Activated CD8-positive, alpha-beta T cell treated with anti-CD3 and anti-CD28 coated beads, Interleukin-2, amount 10 ng/mL, durations not matched to agents 7 days and 5 days (primary cell): ENCODE results near the gene MAPK1IP1L. TPM values are rescaled to one million over a fixed set of nuclear protein-coding genes. Genes with fewer than 3 reads are reported as not detected.
A peak's percentile ranks its signal among the peaks of the same experiment; 100 is the strongest.
"Not testable (repeated sequence)": the region's sequence is repeated elsewhere in the genome, so short reads cannot be mapped to it uniquely, and the experiment has no call there.

Source experiments
- ATAC-seq: fragments of 150-1000 bp; cut with Tn5 transposase; one replicate; pipeline ENCODE4 v1.10.0; 2021; ENCODE audit warnings: moderate library complexity
- CTCF ChIA-PET: fragments of 350-600 bp; sonication (Branson Sonifier 250); formaldehyde crosslinking; loops from one replicate; lab custom pipeline; 2021; ENCODE audit warnings: antibody characterized with exemption; lab: Charles Lee
- POLR2A ChIA-PET: fragments of 350-600 bp; sonication (Branson Sonifier 250); formaldehyde crosslinking; loops from one replicate; lab custom pipeline; 2021; ENCODE audit warnings: antibody characterized with exemption; lab: Charles Lee
- DNase-seq: peaks from one replicate; pipeline ENCODE4 v3.0.0-alpha.2; 2020
- H3K27ac Mint-ChIP-seq: one replicate; pipeline ENCODE4 v1.8.0; 2021; ENCODE audit warnings: mild to moderate bottlenecking, mixed read lengths
- H3K27me3 Mint-ChIP-seq: one replicate; pipeline ENCODE4 v1.8.0; 2021; ENCODE audit warnings: low read depth, mixed read lengths
- H3K36me3 Mint-ChIP-seq: one replicate; pipeline ENCODE4 v1.8.0; 2021; ENCODE audit warnings: low read depth, mixed read lengths
- H3K4me1 Mint-ChIP-seq: one replicate; pipeline ENCODE4 v1.8.0; 2021; ENCODE audit warnings: low read depth, mixed read lengths
- H3K4me3 Mint-ChIP-seq: one replicate; pipeline ENCODE4 v1.8.0; 2021; ENCODE audit warnings: mild to moderate bottlenecking, mixed read lengths
- H3K9me3 Mint-ChIP-seq: one replicate; pipeline ENCODE4 v1.8.0; 2022; ENCODE audit warnings: mixed read lengths; ENCODE audit not compliant: insufficient read depth
- total RNA-seq, 2 experiments: library from RNA; stranded (reverse); gene quantifications; one replicate each; pipeline ENCODE4 v1.2.3, GENCODE V29; 2021

The MAPK1IP1L gene
- total RNA-seq, 2 experiments from 2014 or later: 105 to 106 TPM

- POLR2A ChIA-PET: interaction anchor here (3.0 to 4.3 kb wide), 2 partner anchors 18 to 26 kb away, joined by 15 to 82 read pairs; partner anchors contain the start of genes SOCS4 and WDHD1
- CTCF ChIA-PET: interaction anchor here (1.2 to 3.0 kb wide), 6 partner anchors 18 to 393 kb away, joined by 3 to 29 read pairs (median 4); partner anchors contain the start of genes SOCS4 and WDHD1
- no peaks in the 10 kb centered on the region for H3K27me3 Mint-ChIP-seq
- peak overlapping the region; percentile 4 for H3K27ac Mint-ChIP-seq
- H3K4me3 Mint-ChIP-seq: peak overlapping the region; percentile 80
- H3K36me3 Mint-ChIP-seq: peaks cover 39% of the 10 kb centered on the region
- no peaks in the 10 kb centered on the region for H3K9me3 Mint-ChIP-seq
- H3K4me1 Mint-ChIP-seq: peaks cover 43% of the 10 kb centered on the region
- DNase-seq: no peak
- no peak for ATAC-seq
Measured at GRCh38 chr14:55053500-55053899, 2.1 kb downstream of the MAPK1IP1L start.

DNA sequence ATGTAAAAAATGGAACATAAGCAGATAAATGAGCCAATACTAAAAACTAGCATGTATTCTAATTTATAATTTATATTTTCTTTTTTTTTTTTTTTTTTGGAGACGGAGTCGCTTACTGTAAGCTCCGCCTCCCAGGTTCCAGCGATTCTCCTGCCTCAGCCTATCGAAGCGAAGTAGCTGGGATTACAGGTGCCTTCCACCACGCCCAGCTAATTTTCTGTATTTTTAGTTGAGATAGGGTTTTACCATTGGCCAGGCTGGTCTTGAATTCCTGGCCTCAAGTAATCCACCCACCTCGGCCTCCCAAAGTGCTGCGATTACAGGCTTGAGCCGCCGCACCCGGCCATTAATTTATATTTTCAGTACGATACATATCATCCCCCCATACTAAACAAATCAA, 2.7 kb downstream of the MAPK1IP1L start:
- POLR2A ChIA-PET: interaction anchor here (0.9 to 4.3 kb wide), 3 partner anchors 18 to 54 kb away, joined by 3 to 82 read pairs (median 3); partner anchors contain the start of genes SOCS4 and WDHD1
- no peaks in the 10 kb centered on the region for H3K9me3 Mint-ChIP-seq
- CTCF ChIA-PET: no interaction called here
- peaks cover 43% of the 10 kb centered on the region for H3K4me1 Mint-ChIP-seq
- H3K27me3 Mint-ChIP-seq: no peaks in the 10 kb centered on the region
- H3K4me3 Mint-ChIP-seq: no peak overlapping the region
- ATAC-seq (no peak), DNase-seq (no peak)
- H3K36me3 Mint-ChIP-seq: peaks cover 39% of the 10 kb centered on the region
- peak overlapping the region; percentile 24 for H3K27ac Mint-ChIP-seq

DNA sequence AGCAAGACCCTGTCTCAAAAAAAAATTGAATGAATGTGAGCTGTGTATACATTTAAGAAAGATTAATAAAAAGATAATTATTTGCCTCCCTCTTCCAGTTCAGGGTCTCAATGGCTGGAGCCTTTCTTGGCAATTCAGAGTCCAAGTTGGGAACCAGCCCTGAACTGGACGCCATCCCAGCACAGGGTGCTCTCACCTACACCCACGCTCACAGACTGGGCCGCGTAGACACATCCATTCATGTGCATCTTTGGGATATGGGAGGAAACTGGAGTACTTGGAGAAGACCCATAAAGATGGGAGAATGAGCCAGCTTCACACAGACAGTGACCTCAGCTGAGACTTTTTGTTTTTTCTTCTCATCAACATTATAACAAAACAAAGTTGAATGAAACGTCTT, 6.5 kb downstream of the MAPK1IP1L start:
- ATAC-seq (no peak), DNase-seq (no peak)
- H3K4me1 Mint-ChIP-seq: peaks cover 33% of the 10 kb centered on the region
- no peak overlapping the region for H3K4me3 Mint-ChIP-seq
- H3K36me3 Mint-ChIP-seq: peaks cover 61% of the 10 kb centered on the region
- POLR2A ChIA-PET: no interaction called here
- H3K27ac Mint-ChIP-seq: no peak overlapping the region
- CTCF ChIA-PET: no interaction called here
- H3K27me3 Mint-ChIP-seq: no peaks in the 10 kb centered on the region
- H3K9me3 Mint-ChIP-seq: no peaks in the 10 kb centered on the region

DNA sequence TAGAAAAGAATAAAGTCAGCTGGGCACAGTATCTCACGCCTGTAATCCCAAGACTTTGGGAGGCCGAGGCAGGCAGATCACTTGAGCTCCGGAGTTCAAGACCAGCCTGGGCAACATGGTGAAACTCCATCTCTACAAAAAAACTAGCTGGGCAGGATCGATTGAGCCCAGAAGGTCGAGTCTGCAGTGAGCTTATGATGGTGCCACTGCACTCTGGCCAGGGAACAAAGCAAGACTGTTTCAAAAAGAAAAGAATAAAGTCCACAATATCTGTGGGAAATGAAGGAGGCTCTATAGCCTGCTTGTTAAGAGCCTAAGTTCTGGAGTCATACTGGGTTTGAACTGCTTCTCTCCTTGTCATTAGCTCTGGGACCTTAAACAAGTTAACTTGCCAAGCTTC, 7.9 kb downstream of the MAPK1IP1L start:
- POLR2A ChIA-PET: interaction anchor here (0.9 to 1.8 kb wide), 3 partner anchors 8 to 33 kb away, joined by 3 to 13 read pairs (median 9); partner anchors contain the start of genes MAPK1IP1L and WDHD1
- Mint-ChIP-seq H3K27me3 (no peaks in the 10 kb centered on the region), H3K4me1 (peaks cover 21% of the 10 kb centered on the region), H3K27ac (no peak overlapping the region), H3K9me3 (no peaks in the 10 kb centered on the region), H3K36me3 (peaks cover 60% of the 10 kb centered on the region), H3K4me3 (no peak overlapping the region)
- no peak for DNase-seq
- no peak for ATAC-seq
- CTCF ChIA-PET: interaction anchor here (2.8 kb wide), 1 partner anchor 8 kb away, joined by 15 read pairs; the partner anchor contains the start of gene MAPK1IP1L

DNA sequence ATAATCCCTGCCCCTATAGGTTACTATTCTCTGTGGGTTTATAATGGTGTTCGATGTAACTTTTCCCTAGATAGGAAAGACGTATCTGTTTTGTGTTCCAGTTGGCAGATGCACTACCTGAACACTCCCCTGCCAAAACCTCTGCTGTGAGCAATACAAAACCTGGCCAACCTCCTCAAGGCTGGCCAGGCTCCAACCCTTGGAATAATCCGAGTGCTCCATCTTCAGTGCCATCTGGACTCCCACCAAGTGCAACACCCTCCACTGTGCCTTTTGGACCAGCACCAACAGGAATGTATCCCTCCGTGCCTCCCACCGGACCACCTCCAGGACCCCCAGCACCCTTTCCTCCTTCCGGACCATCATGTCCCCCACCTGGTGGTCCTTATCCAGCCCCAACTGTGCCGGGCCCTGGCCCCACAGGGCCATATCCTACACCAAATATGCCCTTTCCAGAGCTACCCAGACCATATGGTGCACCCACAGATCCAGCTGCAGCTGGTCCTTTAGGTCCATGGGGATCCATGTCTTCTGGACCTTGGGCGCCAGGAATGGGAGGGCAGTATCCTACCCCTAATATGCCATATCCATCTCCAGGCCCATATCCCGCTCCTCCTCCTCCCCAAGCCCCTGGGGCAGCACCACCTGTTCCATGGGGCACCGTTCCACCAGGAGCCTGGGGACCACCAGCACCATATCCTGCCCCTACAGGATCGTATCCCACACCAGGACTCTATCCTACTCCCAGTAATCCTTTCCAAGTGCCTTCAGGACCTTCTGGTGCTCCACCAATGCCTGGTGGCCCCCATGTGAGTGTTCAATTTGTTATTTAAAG, 11.3 kb downstream of the MAPK1IP1L start:
- ChIA-PET POLR2A (interaction anchor here (0.7 to 1.2 kb wide), 2 partner anchors 11 to 239 kb away, joined by 3 to 5 read pairs; partner anchors contain the start of gene MAPK1IP1L), CTCF (no interaction called here)
- peaks cover 75% of the 10 kb centered on the region for H3K36me3 Mint-ChIP-seq
- DNase-seq (no peak), ATAC-seq (peak; percentile 11)
- H3K4me3 Mint-ChIP-seq: no peak overlapping the region
- H3K4me1 Mint-ChIP-seq: peaks cover 13% of the 10 kb centered on the region
- no peaks in the 10 kb centered on the region for H3K9me3 Mint-ChIP-seq
- no peaks in the 10 kb centered on the region for H3K27me3 Mint-ChIP-seq
- H3K27ac Mint-ChIP-seq: no peak overlapping the region

DNA sequence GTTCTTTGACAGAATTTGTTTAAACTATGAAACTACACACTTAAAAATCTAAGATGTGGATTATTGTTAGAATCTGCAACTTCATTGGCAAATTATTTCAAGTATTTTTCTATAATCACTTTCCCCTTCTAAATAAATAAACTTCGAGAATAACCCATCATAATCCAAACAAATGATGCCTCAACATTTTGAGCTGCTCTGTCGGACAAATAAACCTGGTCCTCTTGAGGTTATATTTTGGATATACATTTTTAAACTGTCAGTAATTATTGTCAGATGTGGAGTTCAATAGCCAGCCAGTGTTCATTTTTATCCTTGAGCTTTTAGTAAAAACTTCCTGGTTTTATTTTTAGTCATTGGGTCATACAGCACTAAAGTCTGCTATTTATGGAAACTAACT, 13.4 kb downstream of the MAPK1IP1L start:
- peaks cover 70% of the 10 kb centered on the region for H3K36me3 Mint-ChIP-seq
- H3K9me3 Mint-ChIP-seq, ATAC-seq, H3K27me3 Mint-ChIP-seq, H3K4me3 Mint-ChIP-seq, H3K4me1 Mint-ChIP-seq, H3K27ac Mint-ChIP-seq, DNase-seq: not testable (repeated sequence)
- ChIA-PET POLR2A (interaction anchor here (0.5 to 1.5 kb wide), 2 partner anchors 14 to 38 kb away, joined by 4 to 8 read pairs; no protein-coding TSS in a partner anchor), CTCF (interaction anchor here (0.9 to 2.0 kb wide), 3 partner anchors 13 to 96 kb away, joined by 3 to 18 read pairs (median 5); partner anchors contain the start of gene MAPK1IP1L)

DNA sequence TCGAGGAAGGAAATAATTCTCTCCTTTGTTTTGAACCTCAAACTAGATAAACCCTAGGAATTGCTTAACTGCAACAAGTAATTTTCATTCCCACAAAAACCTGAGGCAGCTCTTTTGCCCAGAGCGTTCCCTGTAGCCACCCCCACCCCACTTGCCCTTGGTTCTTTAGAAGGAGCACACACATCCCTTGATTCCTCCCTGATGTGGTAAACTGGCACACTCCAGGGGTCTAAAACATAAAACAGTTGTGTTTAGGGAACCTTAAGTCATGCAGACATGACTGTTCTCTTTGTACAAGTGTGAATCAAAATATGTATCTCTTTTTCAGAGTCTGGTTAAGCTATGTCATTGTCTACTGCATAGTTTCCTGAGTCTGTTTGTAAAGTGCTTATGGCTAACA, 14.0 kb downstream of the MAPK1IP1L start:
- Mint-ChIP-seq H3K9me3 (no peaks in the 10 kb centered on the region), H3K27ac (no peak overlapping the region), H3K4me1 (peaks cover 4% of the 10 kb centered on the region), H3K4me3 (no peak overlapping the region), H3K36me3 (peaks cover 69% of the 10 kb centered on the region), H3K27me3 (no peaks in the 10 kb centered on the region)
- ATAC-seq: no peak
- ChIA-PET POLR2A (interaction anchor here (0.5 to 1.5 kb wide), 2 partner anchors 15 to 39 kb away, joined by 4 to 8 read pairs; no protein-coding TSS in a partner anchor), CTCF (interaction anchor here (0.9 to 2.0 kb wide), 4 partner anchors 14 to 95 kb away, joined by 3 to 18 read pairs (median 4); partner anchors contain the start of gene MAPK1IP1L)
- no peak for DNase-seq

GRCh38 chr14:55066223-55066622, 14.8 kb downstream of the MAPK1IP1L start:
- ChIA-PET CTCF (interaction anchor here (1.0 to 2.0 kb wide), 3 partner anchors 15 to 95 kb away, joined by 3 to 18 read pairs (median 5); partner anchors contain the start of gene MAPK1IP1L), POLR2A (interaction anchor here (0.6 to 1.5 kb wide), 2 partner anchors 15 to 20 kb away, joined by 4 to 8 read pairs; no protein-coding TSS in a partner anchor)
- no peaks in the 10 kb centered on the region for H3K9me3 Mint-ChIP-seq
- H3K4me3 Mint-ChIP-seq: no peak overlapping the region
- DNase-seq (no peak), ATAC-seq (no peak)
- no peak overlapping the region for H3K27ac Mint-ChIP-seq
- H3K4me1 Mint-ChIP-seq: peaks cover 3% of the 10 kb centered on the region
- H3K27me3 Mint-ChIP-seq: no peaks in the 10 kb centered on the region
- H3K36me3 Mint-ChIP-seq: peaks cover 61% of the 10 kb centered on the region

- DNase-seq (no peak), ATAC-seq (no peak)
- POLR2A ChIA-PET: interaction anchor here (2.8 to 2.9 kb wide), 2 partner anchors 11 to 19 kb away, joined by 9 to 15 read pairs; partner anchors contain the start of gene MAPK1IP1L
- H3K27me3 Mint-ChIP-seq: no peaks in the 10 kb centered on the region
- no peak overlapping the region for H3K27ac Mint-ChIP-seq
- H3K9me3 Mint-ChIP-seq: no peaks in the 10 kb centered on the region
- peaks cover 29% of the 10 kb centered on the region for H3K4me1 Mint-ChIP-seq
- H3K4me3 Mint-ChIP-seq: no peak overlapping the region
- peaks cover 23% of the 10 kb centered on the region for H3K36me3 Mint-ChIP-seq
- CTCF ChIA-PET: interaction anchor here (0.6 to 3.3 kb wide), 3 partner anchors 19 to 67 kb away, joined by 3 to 29 read pairs (median 3); partner anchors contain the start of gene MAPK1IP1L
Measured at GRCh38 chr14:55070981-55071411, 19.5 kb downstream of the MAPK1IP1L start.

DNA sequence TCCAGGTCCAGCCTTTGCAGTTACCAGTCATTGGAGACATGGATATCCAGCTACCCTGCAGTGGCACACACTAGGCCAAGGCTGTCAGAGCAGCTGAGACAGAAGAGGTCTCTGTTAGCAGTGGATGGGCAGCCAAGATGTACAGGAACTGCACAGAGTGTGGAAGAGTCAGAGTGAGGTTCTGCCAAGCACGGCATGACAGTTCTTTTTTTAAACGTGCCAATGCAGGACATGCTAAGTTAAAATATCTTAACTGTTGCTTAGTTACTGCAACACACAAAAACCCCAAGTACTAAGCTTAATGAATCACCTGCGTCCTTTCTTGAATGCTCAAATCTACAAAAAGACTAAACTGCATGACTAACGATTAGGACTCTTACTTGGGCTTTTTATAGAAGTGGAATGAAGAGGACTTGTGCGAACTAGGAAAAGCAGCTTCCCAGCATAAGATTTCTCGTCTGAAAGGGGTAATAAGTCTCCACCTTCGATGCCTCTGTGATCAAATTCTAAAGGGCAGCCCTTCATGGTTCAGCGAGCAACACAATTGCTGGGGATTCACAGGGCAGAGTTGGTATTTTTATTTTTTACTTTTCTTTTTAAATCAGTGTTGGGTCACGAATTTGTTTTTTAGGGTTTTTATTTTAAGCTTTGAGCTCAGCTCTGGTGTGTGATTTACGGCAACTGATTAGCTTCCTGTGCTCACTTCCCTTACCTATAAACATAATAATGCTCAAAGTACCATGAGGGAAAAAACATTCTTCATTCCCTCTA, 20.6 kb downstream of the MAPK1IP1L start:
- H3K36me3 Mint-ChIP-seq: peaks cover 17% of the 10 kb centered on the region
- no peaks in the 10 kb centered on the region for H3K9me3 Mint-ChIP-seq
- CTCF ChIA-PET: interaction anchor here (0.8 to 3.3 kb wide), 9 partner anchors 9 to 89 kb away, joined by 3 to 29 read pairs (median 3); partner anchors contain the start of gene MAPK1IP1L
- H3K4me3 Mint-ChIP-seq: no peak overlapping the region
- H3K27ac Mint-ChIP-seq: peak overlapping the region; percentile 57
- H3K4me1 Mint-ChIP-seq: peaks cover 27% of the 10 kb centered on the region
- ATAC-seq (peak; percentile 65), DNase-seq (no peak)
- H3K27me3 Mint-ChIP-seq: no peaks in the 10 kb centered on the region
- POLR2A ChIA-PET: interaction anchor here (0.5 to 2.9 kb wide), 5 partner anchors 12 to 79 kb away, joined by 3 to 15 read pairs (median 3); partner anchors contain the start of gene MAPK1IP1L
